ENCODE results near the gene TRIM14. TPM values are rescaled to one million over a fixed set of nuclear protein-coding genes. Genes with fewer than 3 reads are reported as not detected.
"Not testable (repeated sequence)": the region's sequence is repeated elsewhere in the genome, so short reads cannot be mapped to it uniquely, and the experiment has no call there.

TRIM14 gene
- total RNA-seq, 3 donors from 2014 or later (not counting 1 experiment from before 2014, with no cell fraction given): 45.1 to 66.5 (median 65.3) TPM

GRCh38 chr9:98080326-98080725 is 38.7 kb downstream of the TRIM14 start:
- H3K4me3 Mint-ChIP-seq: no peak overlapping the region
- peaks cover 11 to 21% of the 10 kb centered on the region in 2 donors for H3K4me1 Mint-ChIP-seq
- H3K36me3 Mint-ChIP-seq: no peaks in the 10 kb centered on the region
- Histone ChIP-seq H3K4me1 (ENCODE audit: control insufficient read depth, insufficient read depth, low read length) (peaks cover 5% of the 10 kb centered on the region), H3K27ac (ENCODE audit: low read length) (no peak overlapping the region), H3K9me3 (ENCODE audit: control insufficient read depth, insufficient read depth, low read length) (no peaks in the 10 kb centered on the region), H3K4me3 (ENCODE audit: low read length) (no peak overlapping the region), H3K36me3 (ENCODE audit: control insufficient read depth, insufficient read depth, low read length) (peaks cover 41% of the 10 kb centered on the region), H3K27me3 (ENCODE audit: control insufficient read depth, insufficient read depth, low read length) (no peaks in the 10 kb centered on the region)
- no peak overlapping the region for H3K27ac Mint-ChIP-seq
- TF ChIP-seq, protein P1, sequence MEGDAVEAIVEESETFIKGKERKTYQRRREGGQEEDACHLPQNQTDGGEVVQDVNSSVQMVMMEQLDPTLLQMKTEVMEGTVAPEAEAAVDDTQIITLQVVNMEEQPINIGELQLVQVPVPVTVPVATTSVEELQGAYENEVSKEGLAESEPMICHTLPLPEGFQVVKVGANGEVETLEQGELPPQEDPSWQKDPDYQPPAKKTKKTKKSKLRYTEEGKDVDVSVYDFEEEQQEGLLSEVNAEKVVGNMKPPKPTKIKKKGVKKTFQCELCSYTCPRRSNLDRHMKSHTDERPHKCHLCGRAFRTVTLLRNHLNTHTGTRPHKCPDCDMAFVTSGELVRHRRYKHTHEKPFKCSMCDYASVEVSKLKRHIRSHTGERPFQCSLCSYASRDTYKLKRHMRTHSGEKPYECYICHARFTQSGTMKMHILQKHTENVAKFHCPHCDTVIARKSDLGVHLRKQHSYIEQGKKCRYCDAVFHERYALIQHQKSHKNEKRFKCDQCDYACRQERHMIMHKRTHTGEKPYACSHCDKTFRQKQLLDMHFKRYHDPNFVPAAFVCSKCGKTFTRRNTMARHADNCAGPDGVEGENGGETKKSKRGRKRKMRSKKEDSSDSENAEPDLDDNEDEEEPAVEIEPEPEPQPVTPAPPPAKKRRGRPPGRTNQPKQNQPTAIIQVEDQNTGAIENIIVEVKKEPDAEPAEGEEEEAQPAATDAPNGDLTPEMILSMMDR (IDR thresholded peaks at IDR 0.05): no peak
- DNase-seq (no peak), ATAC-seq (no peak)
- no CpG with 5 or more reads among the region's 1 CpG for WGBS (ENCODE audit: insufficient coverage)
- H3K9me3 Mint-ChIP-seq: no peaks in the 10 kb centered on the region
- intact Hi-C loops (cut with micrococcal nuclease): no loop called here
- no peaks in the 10 kb centered on the region for H3K27me3 Mint-ChIP-seq (ENCODE audit: low read depth in 2 of 2)

DNA sequence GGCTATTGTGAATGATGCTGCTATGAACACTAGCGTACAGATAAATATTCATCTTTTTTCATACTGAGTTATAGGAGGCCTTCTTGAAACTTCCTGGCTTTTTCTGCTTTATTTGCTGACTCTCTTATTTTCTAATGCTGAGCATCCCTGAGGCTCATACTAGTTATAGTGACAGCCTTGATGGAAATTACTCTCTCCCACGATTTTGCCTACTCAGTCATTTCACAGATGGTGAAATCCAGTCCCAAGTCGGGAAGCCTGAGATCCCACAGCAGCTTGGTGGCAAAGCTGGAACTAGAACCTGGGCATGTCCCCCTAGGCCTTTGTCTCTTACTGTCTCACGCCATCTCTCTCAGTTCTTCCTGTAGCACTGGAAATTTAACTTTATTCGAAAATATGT is 40.1 kb downstream of the TRIM14 start:
- TF ChIP-seq, protein P1 (IDR thresholded peaks at IDR 0.05): no peak
- Histone ChIP-seq H3K4me1 (ENCODE audit: control insufficient read depth, insufficient read depth, low read length) (peaks cover 18% of the 10 kb centered on the region), H3K9me3 (ENCODE audit: control insufficient read depth, insufficient read depth, low read length) (no peaks in the 10 kb centered on the region), H3K4me3 (ENCODE audit: low read length) (no peak overlapping the region), H3K27ac (ENCODE audit: low read length) (no peak overlapping the region), H3K36me3 (ENCODE audit: control insufficient read depth, insufficient read depth, low read length) (peaks cover 37% of the 10 kb centered on the region), H3K27me3 (ENCODE audit: control insufficient read depth, insufficient read depth, low read length) (no peaks in the 10 kb centered on the region)
- H3K36me3 Mint-ChIP-seq: no peaks in the 10 kb centered on the region
- no peak overlapping the region for H3K4me3 Mint-ChIP-seq
- DNase-seq (no peak), ATAC-seq (no peak)
- H3K9me3 Mint-ChIP-seq: no peaks in the 10 kb centered on the region
- H3K27me3 Mint-ChIP-seq (ENCODE audit: low read depth in 2 of 2): no peaks in the 10 kb centered on the region
- 88% methylated on average over 3 of the region's 5 CpGs for WGBS (ENCODE audit: insufficient coverage)
- H3K27ac Mint-ChIP-seq: no peak overlapping the region
- peaks cover 8 to 24% of the 10 kb centered on the region in 2 donors for H3K4me1 Mint-ChIP-seq
- intact Hi-C loops (cut with micrococcal nuclease): no loop called here

DNA sequence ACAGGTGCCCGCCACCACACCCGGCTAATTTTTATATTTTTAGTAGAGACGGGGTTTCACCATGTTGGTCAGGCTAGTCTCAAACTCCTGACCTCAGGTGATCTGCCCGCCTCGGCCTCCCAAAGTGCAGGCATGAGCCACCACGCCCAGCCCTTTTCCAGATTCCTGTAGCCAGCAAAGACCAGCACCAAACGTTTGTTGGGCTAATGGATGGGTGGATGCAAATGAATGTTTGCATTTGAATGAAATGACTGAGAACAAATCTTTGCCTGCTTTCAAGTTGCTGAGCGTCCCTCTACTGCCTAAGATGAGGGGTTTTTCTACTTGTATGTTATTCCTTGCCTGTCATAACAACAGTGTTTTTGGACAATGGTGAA is 42.5 kb downstream of the TRIM14 start:
- H3K36me3 Mint-ChIP-seq; H3K27ac ChIP-seq (ENCODE audit: low read length); H3K9me3 ChIP-seq (ENCODE audit: control insufficient read depth, insufficient read depth, low read length); H3K4me3 Mint-ChIP-seq; intact Hi-C loops (cut with micrococcal nuclease); H3K4me3 ChIP-seq (ENCODE audit: low read length); H3K27me3 Mint-ChIP-seq (ENCODE audit: low read depth in 2 of 2); H3K9me3 Mint-ChIP-seq; ATAC-seq; H3K27ac Mint-ChIP-seq; DNase-seq; H3K27me3 ChIP-seq (ENCODE audit: control insufficient read depth, insufficient read depth, low read length): not testable (repeated sequence)
- WGBS (ENCODE audit: insufficient coverage): 93% methylated on average over 8 of the region's 8 CpGs
- peaks cover 0 to 12% of the 10 kb centered on the region in 2 donors for H3K4me1 Mint-ChIP-seq
- peaks cover 18% of the 10 kb centered on the region for H3K4me1 ChIP-seq (ENCODE audit: control insufficient read depth, insufficient read depth, low read length)
- H3K36me3 ChIP-seq (ENCODE audit: control insufficient read depth, insufficient read depth, low read length): peaks cover 17% of the 10 kb centered on the region

GRCh38 chr9:98075332-98075805 is 43.7 kb downstream of the TRIM14 start:
- intact Hi-C loops (cut with micrococcal nuclease): loop anchor here (2.0 kb wide), 1 partner anchor 43 kb away; the partner anchor contains the start of gene TRIM14
- Mint-ChIP-seq H3K9me3 (no peaks in the 10 kb centered on the region), H3K4me3 (no peak overlapping the region), H3K4me1 (peaks cover 0 to 12% of the 10 kb centered on the region in 2 donors), H3K27ac (peak overlapping the region; percentile 27 to 60), H3K27me3 (ENCODE audit: low read depth in 2 of 2) (no peaks in the 10 kb centered on the region), H3K36me3 (no peaks in the 10 kb centered on the region)
- DNase-seq: peak in 1 of 2 donors; percentile 64
- no peak for ATAC-seq
- H3K4me3 ChIP-seq (ENCODE audit: low read length): no peak overlapping the region
- peaks cover 18% of the 10 kb centered on the region for H3K4me1 ChIP-seq (ENCODE audit: control insufficient read depth, insufficient read depth, low read length)
- TF ChIP-seq, protein P1 (IDR thresholded peaks at IDR 0.05): no peak
- H3K9me3 ChIP-seq (ENCODE audit: control insufficient read depth, insufficient read depth, low read length): no peaks in the 10 kb centered on the region
- H3K36me3 ChIP-seq (ENCODE audit: control insufficient read depth, insufficient read depth, low read length): peaks cover 9% of the 10 kb centered on the region
- H3K27ac ChIP-seq (ENCODE audit: low read length): no peak overlapping the region
- H3K27me3 ChIP-seq (ENCODE audit: control insufficient read depth, insufficient read depth, low read length): no peaks in the 10 kb centered on the region
- WGBS (ENCODE audit: insufficient coverage): 37% methylated on average over 5 of the region's 6 CpGs
